ENCODE measurements around the gene RNF152.

DNA sequence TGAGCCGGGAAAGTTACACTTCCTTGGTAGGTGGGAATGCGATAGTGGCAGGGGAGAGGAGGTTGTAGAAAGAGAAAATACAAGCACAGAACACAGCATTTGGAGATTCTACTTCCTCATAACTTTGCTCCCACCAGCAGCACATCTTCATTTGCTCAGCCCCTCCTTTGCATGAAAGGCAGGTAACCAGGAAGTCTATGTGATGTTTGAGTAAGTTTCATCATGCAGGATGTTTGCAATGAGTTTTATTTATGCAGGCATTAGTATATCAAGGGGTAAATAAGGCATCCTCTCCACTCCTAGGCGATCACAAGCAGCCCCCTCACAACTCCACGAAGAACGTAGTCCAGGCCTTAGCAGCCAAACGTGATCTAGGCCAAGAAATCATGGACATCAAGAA lies 5.0 kb downstream of the RNF152 start:
- TF ChIP-seq HOXC10 (CRISPR knock-in tag; IDR thresholded peaks at IDR 0.05) (no peak), ZNF302 (tag by site-specific recombination; IDR thresholded peaks at IDR 0.05; ENCODE audit: low read depth) (no peak)
- TF ChIP-seq, protein P1, sequence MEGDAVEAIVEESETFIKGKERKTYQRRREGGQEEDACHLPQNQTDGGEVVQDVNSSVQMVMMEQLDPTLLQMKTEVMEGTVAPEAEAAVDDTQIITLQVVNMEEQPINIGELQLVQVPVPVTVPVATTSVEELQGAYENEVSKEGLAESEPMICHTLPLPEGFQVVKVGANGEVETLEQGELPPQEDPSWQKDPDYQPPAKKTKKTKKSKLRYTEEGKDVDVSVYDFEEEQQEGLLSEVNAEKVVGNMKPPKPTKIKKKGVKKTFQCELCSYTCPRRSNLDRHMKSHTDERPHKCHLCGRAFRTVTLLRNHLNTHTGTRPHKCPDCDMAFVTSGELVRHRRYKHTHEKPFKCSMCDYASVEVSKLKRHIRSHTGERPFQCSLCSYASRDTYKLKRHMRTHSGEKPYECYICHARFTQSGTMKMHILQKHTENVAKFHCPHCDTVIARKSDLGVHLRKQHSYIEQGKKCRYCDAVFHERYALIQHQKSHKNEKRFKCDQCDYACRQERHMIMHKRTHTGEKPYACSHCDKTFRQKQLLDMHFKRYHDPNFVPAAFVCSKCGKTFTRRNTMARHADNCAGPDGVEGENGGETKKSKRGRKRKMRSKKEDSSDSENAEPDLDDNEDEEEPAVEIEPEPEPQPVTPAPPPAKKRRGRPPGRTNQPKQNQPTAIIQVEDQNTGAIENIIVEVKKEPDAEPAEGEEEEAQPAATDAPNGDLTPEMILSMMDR (tag by site-specific recombination; IDR thresholded peaks at IDR 0.05) = no peak

Data from HEK293 (cell line).